ENCODE results near the gene ADH7.

The ADH7 gene

DNA sequence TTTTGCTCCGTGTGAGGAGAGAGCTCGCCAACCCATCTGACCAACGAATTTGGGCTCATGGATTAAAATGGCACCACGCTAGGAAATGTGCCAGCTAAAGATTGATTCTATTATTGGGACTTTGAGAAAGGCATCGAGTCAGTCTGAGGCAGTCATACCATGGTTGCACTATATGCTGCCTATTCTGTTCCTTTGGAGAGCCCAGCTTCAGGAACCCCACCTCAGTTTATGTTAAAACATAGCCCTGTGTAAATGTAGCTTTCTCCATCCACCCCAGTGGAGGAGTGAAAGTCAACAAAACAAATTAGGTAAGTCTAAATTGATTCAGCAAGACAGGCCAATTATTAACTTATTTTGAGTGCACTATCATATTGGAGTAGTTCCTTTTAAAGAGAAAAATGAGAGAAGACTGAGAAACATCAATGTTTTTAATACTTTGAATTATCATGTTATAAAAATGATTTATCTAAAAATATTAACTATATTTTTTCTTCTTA, 24.5 kb upstream of the ADH7 start:
- no peak for ATAC-seq (ENCODE audit: low read depth)
- TF ChIP-seq, protein P1, sequence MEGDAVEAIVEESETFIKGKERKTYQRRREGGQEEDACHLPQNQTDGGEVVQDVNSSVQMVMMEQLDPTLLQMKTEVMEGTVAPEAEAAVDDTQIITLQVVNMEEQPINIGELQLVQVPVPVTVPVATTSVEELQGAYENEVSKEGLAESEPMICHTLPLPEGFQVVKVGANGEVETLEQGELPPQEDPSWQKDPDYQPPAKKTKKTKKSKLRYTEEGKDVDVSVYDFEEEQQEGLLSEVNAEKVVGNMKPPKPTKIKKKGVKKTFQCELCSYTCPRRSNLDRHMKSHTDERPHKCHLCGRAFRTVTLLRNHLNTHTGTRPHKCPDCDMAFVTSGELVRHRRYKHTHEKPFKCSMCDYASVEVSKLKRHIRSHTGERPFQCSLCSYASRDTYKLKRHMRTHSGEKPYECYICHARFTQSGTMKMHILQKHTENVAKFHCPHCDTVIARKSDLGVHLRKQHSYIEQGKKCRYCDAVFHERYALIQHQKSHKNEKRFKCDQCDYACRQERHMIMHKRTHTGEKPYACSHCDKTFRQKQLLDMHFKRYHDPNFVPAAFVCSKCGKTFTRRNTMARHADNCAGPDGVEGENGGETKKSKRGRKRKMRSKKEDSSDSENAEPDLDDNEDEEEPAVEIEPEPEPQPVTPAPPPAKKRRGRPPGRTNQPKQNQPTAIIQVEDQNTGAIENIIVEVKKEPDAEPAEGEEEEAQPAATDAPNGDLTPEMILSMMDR (IDR thresholded peaks at IDR 0.05; ENCODE audit: poor library complexity, severe bottlenecking) = no peak
- Histone ChIP-seq H3K27ac (ENCODE audit: poor library complexity, severe bottlenecking) (peak overlapping the region; percentile 97), H3K36me3 (ENCODE audit: low read depth) (no peaks in the 10 kb centered on the region), H3K27me3 (ENCODE audit: insufficient read depth, poor library complexity, severe bottlenecking) (no peaks in the 10 kb centered on the region), H3K4me1 (ENCODE audit: insufficient read depth, poor library complexity, severe bottlenecking) (peaks cover 25% of the 10 kb centered on the region), H3K4me3 (ENCODE audit: severe bottlenecking) (no peak overlapping the region), H3K9me3 (ENCODE audit: severe bottlenecking) (no peaks in the 10 kb centered on the region)
- no peak for DNase-seq (ENCODE audit: low spot score)

DNA sequence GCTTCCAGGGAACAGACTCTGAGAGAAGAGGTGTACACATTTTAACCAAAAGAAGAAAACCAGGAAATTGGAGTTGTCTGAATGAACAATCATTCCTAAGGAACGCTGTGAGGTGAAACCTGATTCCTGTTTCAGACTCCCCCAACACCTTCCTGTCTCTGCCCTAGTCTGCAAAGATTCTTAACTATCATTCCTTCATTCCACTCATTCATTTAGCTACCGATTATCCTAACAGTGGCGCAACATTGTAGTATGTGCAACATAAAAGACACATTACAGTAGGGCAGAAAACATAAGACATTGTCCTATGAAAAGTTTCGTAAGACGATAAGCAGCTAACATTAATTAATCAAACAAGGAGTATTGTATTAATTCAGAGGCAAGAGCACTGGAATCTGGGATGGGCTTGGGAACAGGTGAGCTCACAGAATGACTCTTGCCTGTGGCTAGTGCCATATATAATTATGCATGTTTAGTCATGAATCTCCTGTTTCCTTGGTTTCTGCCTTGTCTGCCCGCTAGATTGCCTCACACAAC, 23.8 kb upstream of the ADH7 start:
- H3K36me3 ChIP-seq (ENCODE audit: low read depth) = no peaks in the 10 kb centered on the region
- H3K4me3 ChIP-seq (ENCODE audit: severe bottlenecking) = no peak overlapping the region
- no peaks in the 10 kb centered on the region for H3K27me3 ChIP-seq (ENCODE audit: insufficient read depth, poor library complexity, severe bottlenecking)
- TF ChIP-seq, protein P1 (IDR thresholded peaks at IDR 0.05; ENCODE audit: poor library complexity, severe bottlenecking) = no peak
- peak overlapping the region; percentile 97 for H3K27ac ChIP-seq (ENCODE audit: poor library complexity, severe bottlenecking)
- ATAC-seq (ENCODE audit: low read depth) (peak; percentile 90), DNase-seq (ENCODE audit: low spot score) (no peak)
- peaks cover 25% of the 10 kb centered on the region for H3K4me1 ChIP-seq (ENCODE audit: insufficient read depth, poor library complexity, severe bottlenecking)
- no peaks in the 10 kb centered on the region for H3K9me3 ChIP-seq (ENCODE audit: severe bottlenecking)

DNA sequence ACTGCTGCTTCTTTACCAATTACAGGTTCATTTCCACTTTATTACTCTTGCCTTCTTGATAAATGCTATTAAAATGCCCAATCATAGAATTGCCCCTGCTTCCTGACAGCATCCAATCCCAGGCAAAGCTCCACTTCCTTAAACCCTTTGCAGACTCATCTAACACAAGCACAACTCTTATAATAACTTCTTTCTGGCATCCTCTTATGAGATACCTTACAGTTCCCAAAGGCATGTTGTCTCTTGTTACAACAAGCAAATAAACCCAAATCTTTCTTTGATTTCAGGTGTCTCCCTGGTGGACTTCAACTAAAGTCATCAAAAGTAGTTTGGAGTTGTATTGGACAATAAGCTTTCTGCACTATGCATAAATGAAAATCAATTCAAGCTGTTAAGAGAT, 22.5 kb upstream of the ADH7 start:
- ATAC-seq (ENCODE audit: low read depth) (no peak), DNase-seq (ENCODE audit: low spot score) (no peak)
- H3K27me3 ChIP-seq (ENCODE audit: insufficient read depth, poor library complexity, severe bottlenecking) = no peaks in the 10 kb centered on the region
- H3K4me1 ChIP-seq (ENCODE audit: insufficient read depth, poor library complexity, severe bottlenecking) = peaks cover 25% of the 10 kb centered on the region
- peak overlapping the region; percentile 97 for H3K27ac ChIP-seq (ENCODE audit: poor library complexity, severe bottlenecking)
- no peaks in the 10 kb centered on the region for H3K36me3 ChIP-seq (ENCODE audit: low read depth)
- no peak overlapping the region for H3K4me3 ChIP-seq (ENCODE audit: severe bottlenecking)
- H3K9me3 ChIP-seq (ENCODE audit: severe bottlenecking) = no peaks in the 10 kb centered on the region
- TF ChIP-seq, protein P1 (IDR thresholded peaks at IDR 0.05; ENCODE audit: poor library complexity, severe bottlenecking) = no peak

DNA sequence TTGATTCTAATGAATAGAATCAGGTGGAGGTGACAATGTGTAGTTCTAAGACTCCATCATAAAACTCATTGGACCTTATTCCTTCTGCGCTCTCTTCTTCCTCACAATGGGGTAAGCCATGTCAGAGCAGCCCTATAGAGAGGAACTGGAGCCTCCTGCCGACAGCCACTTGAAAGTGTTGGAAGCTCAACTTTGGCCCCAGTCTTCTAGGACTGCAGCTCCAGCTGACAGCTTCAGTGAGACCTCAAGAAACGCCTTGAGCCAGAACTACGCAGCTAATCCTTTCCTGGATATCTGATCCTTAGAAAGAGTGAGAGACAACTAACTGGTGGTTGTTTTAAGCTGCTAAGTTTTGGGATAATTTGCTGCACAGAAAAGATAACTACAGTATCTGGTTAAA, 22.1 kb upstream of the ADH7 start:
- no peaks in the 10 kb centered on the region for H3K9me3 ChIP-seq (ENCODE audit: severe bottlenecking)
- H3K4me1 ChIP-seq (ENCODE audit: insufficient read depth, poor library complexity, severe bottlenecking) = peaks cover 25% of the 10 kb centered on the region
- no peaks in the 10 kb centered on the region for H3K27me3 ChIP-seq (ENCODE audit: insufficient read depth, poor library complexity, severe bottlenecking)
- H3K4me3 ChIP-seq (ENCODE audit: severe bottlenecking) = no peak overlapping the region
- peak overlapping the region; percentile 97 for H3K27ac ChIP-seq (ENCODE audit: poor library complexity, severe bottlenecking)
- ATAC-seq (ENCODE audit: low read depth) (no peak), DNase-seq (ENCODE audit: low spot score) (no peak)
- H3K36me3 ChIP-seq (ENCODE audit: low read depth) = no peaks in the 10 kb centered on the region
- TF ChIP-seq, protein P1 (IDR thresholded peaks at IDR 0.05; ENCODE audit: poor library complexity, severe bottlenecking) = no peak

DNA sequence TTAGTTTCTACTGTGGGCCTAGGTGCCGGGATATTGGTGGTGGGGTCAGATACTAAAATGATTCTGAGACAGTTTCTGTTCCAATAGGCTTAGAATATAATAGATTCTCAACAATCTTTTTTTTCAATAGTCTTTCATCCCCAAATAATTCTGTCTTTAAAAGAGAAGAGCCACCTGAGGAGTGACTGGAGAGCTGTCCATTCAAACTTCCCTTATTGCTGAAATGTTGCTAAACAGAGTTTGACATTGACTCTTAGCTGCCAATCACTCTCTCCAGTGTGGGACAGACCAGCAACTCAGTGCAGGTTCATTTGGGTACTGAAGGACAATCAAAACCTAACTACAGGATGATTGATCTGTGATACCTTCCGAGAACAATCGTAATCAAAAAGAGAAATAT, 12.4 kb upstream of the ADH7 start:
- Histone ChIP-seq H3K27ac (ENCODE audit: poor library complexity, severe bottlenecking) (no peak overlapping the region), H3K9me3 (ENCODE audit: severe bottlenecking) (no peaks in the 10 kb centered on the region), H3K27me3 (ENCODE audit: insufficient read depth, poor library complexity, severe bottlenecking) (no peaks in the 10 kb centered on the region), H3K36me3 (ENCODE audit: low read depth) (no peaks in the 10 kb centered on the region), H3K4me1 (ENCODE audit: insufficient read depth, poor library complexity, severe bottlenecking) (peaks cover 7% of the 10 kb centered on the region), H3K4me3 (ENCODE audit: severe bottlenecking) (no peak overlapping the region)
- TF ChIP-seq, protein P1 (IDR thresholded peaks at IDR 0.05; ENCODE audit: poor library complexity, severe bottlenecking) = no peak
- DNase-seq (ENCODE audit: low spot score) = no peak
- no peak for ATAC-seq (ENCODE audit: low read depth)

All from RWPE2 (cell line).